ENCODE data around the gene CNOT4. TPM values are rescaled to one million over a fixed set of nuclear protein-coding genes. Genes with fewer than 3 reads are reported as not detected.

The CNOT4 gene
- total and polyA plus RNA-seq, 2 of the 13 experiments (the other 11 are each of a cell fraction or from before 2014, with no cell fraction given): 7.4 to 8.4 TPM

DNA sequence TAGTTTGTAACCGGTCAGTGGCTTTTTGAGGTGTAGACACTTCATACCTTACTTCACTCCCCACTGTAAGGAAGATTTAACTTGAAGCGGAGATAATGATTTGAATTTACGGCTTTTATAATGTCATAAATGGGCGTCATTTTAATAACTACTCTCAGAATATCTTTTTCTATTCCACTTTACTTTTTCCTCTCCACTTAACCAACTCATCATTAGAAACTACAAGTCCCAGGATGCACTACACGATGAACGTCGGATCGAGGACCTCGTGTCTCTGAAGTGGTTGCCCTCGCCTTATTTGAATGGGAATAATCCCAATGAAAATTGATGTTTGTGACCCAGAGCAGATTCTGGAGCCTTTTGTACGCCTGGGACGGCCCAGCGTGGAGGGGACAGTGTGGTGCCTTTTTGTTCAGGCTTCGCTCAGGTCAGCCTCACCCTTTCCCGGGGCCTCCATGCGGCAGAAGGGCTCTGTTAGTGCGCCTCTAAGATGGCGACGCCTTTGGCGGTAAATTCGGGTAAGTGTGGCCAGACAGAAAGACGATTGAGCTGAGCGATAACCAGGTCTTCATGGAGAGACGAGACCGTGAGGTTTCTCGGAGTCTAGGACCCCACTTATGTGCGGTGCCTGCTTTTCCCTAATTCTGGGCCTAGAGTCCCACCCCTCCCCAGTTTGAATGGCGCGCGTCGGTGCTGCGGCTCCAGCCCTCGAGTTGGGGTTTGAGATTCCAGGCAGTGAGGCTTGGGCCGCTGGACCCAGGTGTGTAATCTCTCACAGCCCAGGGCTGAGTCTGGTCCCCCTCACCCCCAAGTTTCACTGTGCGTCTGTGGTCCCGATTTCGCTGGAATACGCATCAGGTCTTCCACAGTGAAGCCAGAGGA, 47.8 kb upstream of the CNOT4 start, which contains the start of gene NUP205 (continued):
- TF ChIP-seq, protein P1, sequence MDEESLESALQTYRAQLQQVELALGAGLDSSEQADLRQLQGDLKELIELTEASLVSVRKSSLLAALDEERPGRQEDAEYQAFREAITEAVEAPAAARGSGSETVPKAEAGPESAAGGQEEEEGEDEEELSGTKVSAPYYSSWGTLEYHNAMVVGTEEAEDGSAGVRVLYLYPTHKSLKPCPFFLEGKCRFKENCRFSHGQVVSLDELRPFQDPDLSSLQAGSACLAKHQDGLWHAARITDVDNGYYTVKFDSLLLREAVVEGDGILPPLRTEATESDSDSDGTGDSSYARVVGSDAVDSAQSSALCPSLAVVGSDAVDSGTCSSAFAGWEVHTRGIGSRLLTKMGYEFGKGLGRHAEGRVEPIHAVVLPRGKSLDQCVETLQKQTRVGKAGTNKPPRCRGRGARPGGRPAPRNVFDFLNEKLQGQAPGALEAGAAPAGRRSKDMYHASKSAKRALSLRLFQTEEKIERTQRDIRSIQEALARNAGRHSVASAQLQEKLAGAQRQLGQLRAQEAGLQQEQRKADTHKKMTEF (CRISPR knock-in tag; IDR thresholded peaks at IDR 0.05): peak; percentile 83
- no peak for TF ChIP-seq NFE2L1 (CRISPR knock-in tag; IDR thresholded peaks at IDR 0.05; ENCODE audit: borderline replicate concordance)
- peak; percentile 12; the same call in 1 of the 2 replicates for TF ChIP-seq FOXJ3 (CRISPR knock-in tag; IDR thresholded peaks at IDR 0.05; ENCODE audit: borderline replicate concordance)
- TF ChIP-seq, protein P2, sequence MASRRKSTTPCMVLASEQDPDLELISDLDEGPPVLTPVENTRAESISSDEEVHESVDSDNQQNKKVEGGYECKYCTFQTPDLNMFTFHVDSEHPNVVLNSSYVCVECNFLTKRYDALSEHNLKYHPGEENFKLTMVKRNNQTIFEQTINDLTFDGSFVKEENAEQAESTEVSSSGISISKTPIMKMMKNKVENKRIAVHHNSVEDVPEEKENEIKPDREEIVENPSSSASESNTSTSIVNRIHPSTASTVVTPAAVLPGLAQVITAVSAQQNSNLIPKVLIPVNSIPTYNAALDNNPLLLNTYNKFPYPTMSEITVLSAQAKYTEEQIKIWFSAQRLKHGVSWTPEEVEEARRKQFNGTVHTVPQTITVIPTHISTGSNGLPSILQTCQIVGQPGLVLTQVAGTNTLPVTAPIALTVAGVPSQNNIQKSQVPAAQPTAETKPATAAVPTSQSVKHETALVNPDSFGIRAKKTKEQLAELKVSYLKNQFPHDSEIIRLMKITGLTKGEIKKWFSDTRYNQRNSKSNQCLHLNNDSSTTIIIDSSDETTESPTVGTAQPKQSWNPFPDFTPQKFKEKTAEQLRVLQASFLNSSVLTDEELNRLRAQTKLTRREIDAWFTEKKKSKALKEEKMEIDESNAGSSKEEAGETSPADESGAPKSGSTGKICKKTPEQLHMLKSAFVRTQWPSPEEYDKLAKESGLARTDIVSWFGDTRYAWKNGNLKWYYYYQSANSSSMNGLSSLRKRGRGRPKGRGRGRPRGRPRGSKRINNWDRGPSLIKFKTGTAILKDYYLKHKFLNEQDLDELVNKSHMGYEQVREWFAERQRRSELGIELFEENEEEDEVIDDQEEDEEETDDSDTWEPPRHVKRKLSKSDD (CRISPR knock-in tag; IDR thresholded peaks at IDR 0.05; ENCODE audit: low read depth): peak; percentile 92
- TF ChIP-seq RNF2 (conservative IDR thresholded peaks at IDR 0.05; ENCODE audit: low read depth): peak; percentile 90
- TF ChIP-seq NR2F2 (IDR thresholded peaks at IDR 0.05; ENCODE audit: borderline replicate concordance, low read depth): peak; percentile 46; the same call in 1 of the 2 replicates
- peak; percentile 69 for TF ChIP-seq ZNF746 (CRISPR knock-in tag; IDR thresholded peaks at IDR 0.05)
- TF ChIP-seq, protein P3, sequence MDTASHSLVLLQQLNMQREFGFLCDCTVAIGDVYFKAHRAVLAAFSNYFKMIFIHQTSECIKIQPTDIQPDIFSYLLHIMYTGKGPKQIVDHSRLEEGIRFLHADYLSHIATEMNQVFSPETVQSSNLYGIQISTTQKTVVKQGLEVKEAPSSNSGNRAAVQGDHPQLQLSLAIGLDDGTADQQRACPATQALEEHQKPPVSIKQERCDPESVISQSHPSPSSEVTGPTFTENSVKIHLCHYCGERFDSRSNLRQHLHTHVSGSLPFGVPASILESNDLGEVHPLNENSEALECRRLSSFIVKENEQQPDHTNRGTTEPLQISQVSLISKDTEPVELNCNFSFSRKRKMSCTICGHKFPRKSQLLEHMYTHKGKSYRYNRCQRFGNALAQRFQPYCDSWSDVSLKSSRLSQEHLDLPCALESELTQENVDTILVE (CRISPR knock-in tag; IDR thresholded peaks at IDR 0.05): peak; percentile 41
- TF ChIP-seq, protein P4, sequence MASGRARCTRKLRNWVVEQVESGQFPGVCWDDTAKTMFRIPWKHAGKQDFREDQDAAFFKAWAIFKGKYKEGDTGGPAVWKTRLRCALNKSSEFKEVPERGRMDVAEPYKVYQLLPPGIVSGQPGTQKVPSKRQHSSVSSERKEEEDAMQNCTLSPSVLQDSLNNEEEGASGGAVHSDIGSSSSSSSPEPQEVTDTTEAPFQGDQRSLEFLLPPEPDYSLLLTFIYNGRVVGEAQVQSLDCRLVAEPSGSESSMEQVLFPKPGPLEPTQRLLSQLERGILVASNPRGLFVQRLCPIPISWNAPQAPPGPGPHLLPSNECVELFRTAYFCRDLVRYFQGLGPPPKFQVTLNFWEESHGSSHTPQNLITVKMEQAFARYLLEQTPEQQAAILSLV (CRISPR knock-in tag; IDR thresholded peaks at IDR 0.05; ENCODE audit: borderline replicate concordance): peak; percentile 82
- TF ChIP-seq, protein P5, sequence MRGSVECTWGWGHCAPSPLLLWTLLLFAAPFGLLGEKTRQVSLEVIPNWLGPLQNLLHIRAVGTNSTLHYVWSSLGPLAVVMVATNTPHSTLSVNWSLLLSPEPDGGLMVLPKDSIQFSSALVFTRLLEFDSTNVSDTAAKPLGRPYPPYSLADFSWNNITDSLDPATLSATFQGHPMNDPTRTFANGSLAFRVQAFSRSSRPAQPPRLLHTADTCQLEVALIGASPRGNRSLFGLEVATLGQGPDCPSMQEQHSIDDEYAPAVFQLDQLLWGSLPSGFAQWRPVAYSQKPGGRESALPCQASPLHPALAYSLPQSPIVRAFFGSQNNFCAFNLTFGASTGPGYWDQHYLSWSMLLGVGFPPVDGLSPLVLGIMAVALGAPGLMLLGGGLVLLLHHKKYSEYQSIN (CRISPR knock-in tag; IDR thresholded peaks at IDR 0.05; ENCODE audit: borderline replicate concordance): no peak
- no peak for TF ChIP-seq HOXA7 (CRISPR knock-in tag; IDR thresholded peaks at IDR 0.05)
- 0 out of 2 replicates have a peak, but pooled peaks have one; percentile 50 for TF ChIP-seq ZNF264 (CRISPR knock-in tag; IDR thresholded peaks at IDR 0.05)
- TF ChIP-seq IKZF4 (CRISPR knock-in tag; IDR thresholded peaks at IDR 0.05; ENCODE audit: borderline replicate concordance, low read depth, not compliant biosample characterization): peak; percentile 93
- TF ChIP-seq ZNF317 (CRISPR knock-in tag; IDR thresholded peaks at IDR 0.05): 0 out of 2 replicates have a peak, but pooled peaks have one; percentile 66
- no peak for TF ChIP-seq DNMT1 (CRISPR knock-in tag; IDR thresholded peaks at IDR 0.05)
- TF ChIP-seq, protein P6, sequence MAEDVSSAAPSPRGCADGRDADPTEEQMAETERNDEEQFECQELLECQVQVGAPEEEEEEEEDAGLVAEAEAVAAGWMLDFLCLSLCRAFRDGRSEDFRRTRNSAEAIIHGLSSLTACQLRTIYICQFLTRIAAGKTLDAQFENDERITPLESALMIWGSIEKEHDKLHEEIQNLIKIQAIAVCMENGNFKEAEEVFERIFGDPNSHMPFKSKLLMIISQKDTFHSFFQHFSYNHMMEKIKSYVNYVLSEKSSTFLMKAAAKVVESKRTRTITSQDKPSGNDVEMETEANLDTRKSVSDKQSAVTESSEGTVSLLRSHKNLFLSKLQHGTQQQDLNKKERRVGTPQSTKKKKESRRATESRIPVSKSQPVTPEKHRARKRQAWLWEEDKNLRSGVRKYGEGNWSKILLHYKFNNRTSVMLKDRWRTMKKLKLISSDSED (CRISPR knock-in tag; IDR thresholded peaks at IDR 0.05): no peak
- peak; percentile 50; the same call in 1 of the 2 replicates for TF ChIP-seq KLF11 (CRISPR knock-in tag; IDR thresholded peaks at IDR 0.05)
- TF ChIP-seq HOXD1 (CRISPR knock-in tag; IDR thresholded peaks at IDR 0.05): no peak

Data from HepG2 (cell line).